GM19351 (cell line): ENCODE measurements around the gene TADA3.
"Not testable (repeated sequence)": the region's sequence is repeated elsewhere in the genome, so short reads cannot be mapped to it uniquely, and the experiment has no call there.

ENCODE experiments used
- ATAC-seq: cut with Tn5 transposase; IDR thresholded peaks from one replicate; pipeline ENCODE4 v1.9.1; 2021; ENCODE audit warnings: mild to moderate bottlenecking, moderate library complexity; ENCODE audit not compliant: unreplicated experiment

TADA3 gene

DNA sequence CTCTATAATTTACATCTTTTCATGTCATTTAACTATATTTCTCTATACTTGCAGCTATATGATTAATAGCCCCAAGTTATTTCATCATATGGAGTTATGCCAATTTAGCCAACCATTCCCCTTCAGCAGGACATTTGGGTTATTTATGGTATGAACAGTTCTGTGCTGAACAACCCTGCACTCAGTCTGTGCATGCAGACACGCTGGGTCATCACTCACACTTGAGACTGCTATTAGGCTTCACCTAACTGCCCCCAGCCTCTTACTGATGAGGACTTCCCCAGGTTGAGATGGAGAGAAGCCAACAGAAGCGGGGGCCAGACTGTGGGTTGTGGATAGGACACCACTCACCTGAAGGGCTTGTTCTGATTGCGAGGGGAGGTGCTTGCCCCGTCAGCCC lies 7.3 kb downstream of the TADA3 start:
- no peak for ATAC-seq

DNA sequence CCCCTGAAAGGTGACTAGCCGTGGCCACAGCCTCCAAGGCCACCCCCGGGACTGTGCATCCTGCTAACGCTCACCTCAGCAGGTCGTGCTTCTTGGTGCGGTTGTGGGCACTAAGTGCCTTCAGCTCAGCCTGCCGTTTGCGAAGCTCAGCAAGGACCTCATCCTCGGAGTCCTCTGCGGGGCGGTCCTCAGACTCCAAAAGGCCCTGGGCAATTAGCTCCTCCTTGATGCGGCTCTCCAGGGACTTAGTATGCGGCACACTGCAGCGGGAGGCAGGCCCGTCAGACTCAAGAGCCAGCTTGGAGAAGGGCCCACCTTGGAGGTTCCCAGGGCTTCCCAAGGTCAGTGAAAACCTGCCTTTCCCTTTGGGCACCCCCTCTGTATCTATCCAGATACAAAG lies 8.3 kb downstream of the TADA3 start:
- ATAC-seq = no peak

DNA sequence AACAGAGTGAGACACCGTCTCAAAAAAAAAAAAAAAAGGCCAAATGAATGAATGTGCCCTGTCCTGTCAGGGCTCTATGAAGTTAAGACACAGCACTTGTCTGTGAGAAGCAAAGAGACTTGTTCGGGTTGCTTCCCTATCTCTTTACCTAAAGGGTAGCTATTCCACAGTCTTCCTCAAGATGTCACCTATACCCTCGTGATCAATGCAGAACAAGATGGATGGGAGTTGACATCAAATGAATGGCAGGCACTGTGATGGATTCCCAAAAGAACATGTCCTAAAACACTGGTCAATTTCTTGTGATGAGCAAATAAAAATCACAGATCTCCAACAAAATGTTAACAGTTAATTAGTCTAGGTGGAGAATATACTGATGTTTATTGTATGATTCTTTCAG lies 9.5 kb downstream of the TADA3 start:
- no peak for ATAC-seq

DNA sequence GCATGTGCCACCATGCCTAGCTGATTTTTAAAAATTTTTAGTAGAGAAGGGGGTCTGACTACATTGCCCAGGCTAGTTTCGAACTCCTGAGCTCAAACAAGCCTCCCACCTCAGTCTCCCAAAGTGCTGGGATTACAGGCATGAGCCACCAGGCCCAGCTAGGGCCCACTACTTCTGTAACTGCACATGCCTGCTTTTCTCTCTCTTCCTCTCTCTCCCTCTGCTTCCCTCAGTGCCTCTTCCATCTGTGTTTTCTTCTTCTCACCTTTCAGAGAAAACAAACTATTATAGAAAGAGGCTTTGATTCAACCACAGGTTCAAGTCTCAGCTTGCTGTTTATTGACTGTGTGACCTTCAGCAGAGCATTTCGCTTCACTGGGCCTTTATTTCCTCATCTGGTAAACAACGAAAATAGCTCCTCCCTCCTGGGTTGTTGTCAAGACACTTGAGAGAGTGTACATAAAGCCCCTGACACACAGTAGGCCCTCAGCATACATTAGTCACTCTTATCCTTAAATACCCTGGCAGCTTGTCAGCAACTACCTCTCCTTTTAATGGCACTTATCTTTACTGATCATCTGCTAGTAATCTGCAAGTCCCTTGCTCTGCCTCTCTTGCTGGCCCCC lies 10.2 kb downstream of the TADA3 start:
- no peak for ATAC-seq

DNA sequence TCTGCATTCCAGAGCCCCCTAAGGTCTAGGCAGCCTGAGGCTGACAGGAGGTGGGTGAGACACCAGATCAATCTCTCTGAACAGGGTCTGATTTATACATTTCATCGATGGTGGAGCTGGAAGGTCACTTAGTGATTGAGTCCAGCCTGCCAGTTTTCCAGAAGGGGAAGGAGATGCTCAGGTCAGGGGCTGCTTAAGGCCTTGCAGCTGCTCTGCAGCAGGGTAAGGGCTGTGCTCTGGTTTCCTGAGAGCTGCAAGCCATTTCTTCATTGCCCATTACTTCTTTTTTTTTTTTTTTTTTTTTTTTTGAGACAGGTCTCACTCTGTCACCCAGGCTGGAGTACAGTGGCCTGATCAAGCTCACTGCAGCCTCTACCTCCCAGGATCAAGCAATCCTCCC lies 10.7 kb downstream of the TADA3 start:
- ATAC-seq = no peak

DNA sequence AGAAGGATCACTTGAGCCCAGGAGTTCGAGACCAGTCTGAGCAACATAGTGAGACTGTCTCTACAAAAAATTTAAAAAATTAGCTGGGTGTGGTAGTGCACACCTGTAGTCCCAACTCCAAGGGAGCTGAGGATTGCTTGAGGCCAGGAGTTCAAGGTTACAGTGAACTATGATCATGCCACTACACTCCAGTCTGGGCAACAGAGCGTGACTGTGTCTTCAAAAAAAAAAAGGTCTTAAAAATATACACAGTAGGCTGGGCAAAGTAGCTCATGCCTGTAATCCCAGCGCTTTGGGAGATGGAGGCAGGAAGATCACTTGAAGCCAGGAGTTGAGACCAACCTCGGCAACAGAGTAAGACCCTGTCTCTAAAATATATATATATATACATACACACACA lies 11.4 kb downstream of the TADA3 start:
- no peak for ATAC-seq

DNA sequence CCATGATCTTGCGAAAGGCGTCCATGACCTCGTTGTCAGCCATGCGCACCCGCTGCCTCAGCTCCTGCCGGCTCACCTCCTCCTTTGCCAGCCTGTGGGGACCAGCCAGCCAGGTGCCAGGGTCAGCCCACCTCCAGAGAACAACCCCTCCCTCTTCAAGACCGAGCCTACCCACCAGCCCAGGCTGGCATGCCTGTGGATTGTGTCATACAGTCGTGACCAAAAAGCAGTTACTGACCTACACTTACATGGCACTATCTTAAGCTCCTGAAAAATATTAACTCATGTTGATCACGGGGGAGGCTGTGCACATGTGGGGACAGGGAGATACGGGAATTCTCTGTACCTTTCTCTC lies 11.8 kb downstream of the TADA3 start:
- ATAC-seq = peak; percentile 1

DNA sequence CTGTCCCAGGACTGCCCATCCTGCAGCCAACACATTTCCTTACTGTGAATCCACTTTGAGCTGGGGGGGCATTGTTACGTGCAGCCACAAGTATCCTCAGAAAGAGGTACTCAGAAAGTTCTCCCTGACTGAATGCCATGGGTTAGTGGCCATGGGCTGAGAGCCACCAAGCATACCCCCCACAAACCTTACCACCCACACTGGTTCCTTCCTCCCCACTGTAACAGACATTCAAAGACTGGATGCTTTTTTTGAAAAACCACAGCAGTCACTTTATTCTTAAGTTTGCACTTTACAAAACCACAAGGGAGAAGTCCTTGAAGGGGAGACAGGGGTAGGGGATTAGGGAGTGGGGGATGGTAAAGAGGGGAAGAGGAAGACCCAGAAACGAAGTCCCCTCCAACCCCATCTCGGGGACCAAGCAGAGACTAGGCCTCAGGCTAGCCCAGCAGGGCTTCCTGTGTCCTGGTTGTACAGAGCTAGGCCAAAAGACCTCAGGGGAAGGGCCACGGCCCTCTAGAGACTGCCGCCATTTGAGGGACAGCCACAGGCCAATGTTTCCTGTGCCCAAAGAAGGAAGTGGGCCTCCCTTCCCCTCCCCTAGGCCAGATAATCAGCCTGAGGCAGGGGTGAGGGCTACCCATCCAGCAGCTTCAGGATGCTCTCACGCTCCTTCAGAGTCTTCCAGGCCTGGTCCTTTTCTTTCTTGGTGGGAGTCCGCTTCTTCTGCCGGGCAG lies 12.4 kb downstream of the TADA3 start:
- peak; percentile 69 for ATAC-seq

DNA sequence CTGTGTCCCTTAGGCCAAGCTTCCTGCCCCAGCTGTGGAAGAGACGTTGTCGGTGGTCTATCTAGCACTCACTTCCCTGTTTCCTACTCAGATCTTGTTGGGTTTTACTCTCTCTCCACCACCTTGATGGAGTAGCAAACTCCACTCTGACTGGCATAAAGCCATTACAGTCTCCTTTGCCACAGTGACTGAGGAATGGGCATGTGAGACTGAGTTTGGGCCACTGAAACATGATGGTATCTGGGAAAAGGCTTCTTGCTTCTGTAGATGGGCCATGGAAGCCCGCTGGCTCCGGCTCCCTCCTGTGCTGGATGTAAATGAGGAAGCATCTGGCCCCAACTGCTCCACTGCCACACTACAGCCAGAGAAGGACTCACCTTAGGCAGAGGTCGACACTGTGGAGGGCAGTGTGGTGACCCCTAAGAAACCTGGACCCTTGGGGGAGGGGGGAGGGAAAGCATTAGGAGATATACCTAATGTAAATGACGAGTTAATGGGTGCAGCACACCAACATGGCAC lies 13.1 kb downstream of the TADA3 start:
- ATAC-seq = no peak

DNA sequence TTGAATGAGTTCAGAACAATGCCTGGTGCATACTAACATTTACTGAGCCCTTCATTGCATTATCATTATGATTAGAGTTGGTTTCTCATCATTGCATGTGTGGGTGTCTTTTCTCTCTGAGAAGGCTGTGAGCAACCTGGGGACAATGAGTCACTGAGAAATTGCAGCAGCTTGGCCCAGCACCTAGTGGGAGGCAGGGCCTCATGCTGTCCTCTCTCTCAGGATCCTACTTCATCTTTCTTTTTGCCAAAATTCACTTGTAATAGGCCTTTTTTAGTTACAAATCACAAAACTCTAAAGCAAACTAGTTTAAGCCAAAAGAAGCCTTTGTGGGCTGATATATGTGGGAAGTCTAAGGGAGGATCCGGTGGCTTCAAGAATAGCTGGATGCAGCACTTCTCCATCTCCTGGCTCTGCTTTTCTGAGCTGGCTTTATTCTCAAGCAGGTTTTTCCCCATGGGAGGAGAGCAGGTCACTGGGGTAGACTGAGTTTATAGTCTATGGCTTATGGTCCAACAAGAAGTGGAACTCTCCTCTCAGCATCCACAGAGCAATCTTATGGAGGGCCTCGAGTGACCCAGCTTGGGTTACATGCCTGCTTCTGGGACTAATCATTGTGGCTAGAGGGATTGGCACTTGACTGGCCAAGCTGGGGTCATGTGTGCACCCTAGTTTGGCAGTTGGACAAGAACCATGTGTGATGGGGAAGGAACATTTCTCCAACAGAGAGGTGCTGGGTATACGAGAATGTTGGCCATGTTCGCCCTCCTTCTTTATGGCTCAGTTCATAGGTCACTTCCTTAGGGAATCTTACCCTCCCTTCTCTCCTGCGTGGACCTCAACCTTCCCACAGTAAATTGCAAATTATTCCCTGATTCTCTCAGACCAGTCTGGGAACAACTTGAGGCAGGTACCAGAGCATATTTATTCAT lies 13.9 kb downstream of the TADA3 start:
- no peak for ATAC-seq

DNA sequence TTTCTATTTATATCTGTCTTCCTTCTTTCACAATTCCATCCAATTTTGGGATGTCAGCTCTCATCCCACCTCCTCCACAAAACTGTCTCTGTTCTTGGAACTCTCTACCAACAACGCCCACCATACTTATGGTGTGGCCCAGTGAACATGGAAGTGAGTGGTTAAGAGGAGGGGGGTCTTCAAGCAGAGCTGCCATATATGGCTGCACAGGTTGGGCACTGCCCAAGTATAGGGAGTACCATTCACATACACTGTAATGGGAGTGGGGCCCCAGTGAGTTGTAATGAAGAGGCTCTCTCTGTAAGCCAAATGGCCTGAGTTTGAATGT lies 14.6 kb downstream of the TADA3 start:
- no peak for ATAC-seq

DNA sequence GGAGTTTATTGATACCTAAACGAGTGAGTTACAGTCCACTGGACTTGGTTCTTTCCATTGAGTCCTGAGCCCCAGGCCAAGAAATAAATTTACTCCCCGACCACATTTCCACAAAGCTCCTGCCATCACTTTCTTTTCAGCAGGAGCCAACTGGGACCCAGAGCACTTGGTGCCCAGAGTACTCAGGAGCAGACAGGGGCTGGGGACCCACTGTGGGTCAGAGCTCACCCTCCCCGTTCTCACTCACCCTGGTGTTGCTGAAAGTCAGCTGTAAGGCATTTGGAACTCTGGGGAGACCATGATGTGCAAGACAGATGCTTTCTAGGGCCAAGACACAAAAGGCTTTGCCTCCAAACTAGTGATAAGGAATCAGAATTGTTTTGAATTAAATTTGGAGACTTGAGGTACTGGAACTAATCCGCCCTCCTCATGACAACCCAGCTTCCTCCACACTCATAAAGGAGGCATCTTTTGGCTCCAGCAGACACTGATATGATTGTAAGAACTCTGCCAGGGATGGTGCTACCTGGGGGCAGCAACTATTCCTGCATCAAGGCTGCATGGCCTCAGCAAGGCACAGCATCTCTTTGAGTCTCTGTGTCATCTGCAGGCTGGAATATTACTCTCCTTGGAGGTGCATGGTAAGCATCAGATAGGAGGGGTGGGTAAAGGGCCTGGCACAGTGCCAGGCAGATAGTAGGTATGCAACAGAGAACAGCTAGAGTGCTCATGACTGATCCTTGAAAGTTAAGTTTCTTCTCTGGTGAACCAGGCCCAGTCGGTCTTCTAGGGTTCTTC lies 15.2 kb downstream of the TADA3 start:
- ATAC-seq = no peak

DNA sequence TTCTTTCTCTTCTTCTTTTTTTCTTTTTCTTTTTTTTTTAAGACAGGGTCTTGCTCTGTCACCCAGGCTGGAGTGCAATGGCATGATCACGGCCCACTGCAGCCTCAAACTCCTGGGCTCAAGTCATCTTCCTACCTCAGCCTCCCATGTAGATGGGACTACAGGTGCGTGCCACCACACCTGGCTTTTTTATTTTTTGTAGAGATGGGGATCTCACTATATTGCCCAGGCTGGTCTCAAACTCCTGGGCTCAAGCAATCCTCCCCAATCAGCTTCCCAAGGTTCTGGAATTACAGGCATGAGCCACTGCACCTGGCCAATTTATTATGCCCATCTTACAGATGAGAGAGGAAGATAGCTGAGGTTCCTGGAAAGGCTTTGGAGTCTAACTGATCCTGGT lies 21.3 kb downstream of the TADA3 start:
- not testable (repeated sequence) for ATAC-seq

DNA sequence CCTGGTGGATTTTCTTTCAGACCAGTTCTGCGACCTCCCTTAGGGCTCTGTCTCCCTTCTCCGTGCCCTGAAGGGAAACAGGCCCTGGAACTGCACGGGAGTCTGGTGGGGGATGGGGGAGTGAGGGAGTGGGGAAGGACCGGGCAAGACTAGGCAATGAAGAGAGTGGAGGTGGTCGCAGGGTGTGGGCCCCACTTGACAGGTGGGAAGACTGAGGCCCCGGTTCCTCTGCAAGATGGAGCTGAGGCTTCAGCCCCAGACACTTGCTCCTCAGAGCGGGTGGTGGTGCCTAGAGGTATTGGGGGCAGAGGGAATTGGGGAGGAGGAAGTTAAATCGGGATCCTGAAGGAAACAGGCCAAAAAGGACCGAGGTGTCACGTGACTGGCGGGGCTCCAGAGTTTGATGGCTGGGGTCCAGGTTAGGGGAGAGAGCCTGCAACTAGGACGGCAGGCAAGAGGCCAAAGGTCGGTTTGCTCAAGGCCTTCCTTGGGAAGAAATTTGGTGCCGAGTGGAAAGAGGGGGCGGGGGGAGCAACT lies 21.9 kb downstream of the TADA3 start:
- no peak for ATAC-seq

DNA sequence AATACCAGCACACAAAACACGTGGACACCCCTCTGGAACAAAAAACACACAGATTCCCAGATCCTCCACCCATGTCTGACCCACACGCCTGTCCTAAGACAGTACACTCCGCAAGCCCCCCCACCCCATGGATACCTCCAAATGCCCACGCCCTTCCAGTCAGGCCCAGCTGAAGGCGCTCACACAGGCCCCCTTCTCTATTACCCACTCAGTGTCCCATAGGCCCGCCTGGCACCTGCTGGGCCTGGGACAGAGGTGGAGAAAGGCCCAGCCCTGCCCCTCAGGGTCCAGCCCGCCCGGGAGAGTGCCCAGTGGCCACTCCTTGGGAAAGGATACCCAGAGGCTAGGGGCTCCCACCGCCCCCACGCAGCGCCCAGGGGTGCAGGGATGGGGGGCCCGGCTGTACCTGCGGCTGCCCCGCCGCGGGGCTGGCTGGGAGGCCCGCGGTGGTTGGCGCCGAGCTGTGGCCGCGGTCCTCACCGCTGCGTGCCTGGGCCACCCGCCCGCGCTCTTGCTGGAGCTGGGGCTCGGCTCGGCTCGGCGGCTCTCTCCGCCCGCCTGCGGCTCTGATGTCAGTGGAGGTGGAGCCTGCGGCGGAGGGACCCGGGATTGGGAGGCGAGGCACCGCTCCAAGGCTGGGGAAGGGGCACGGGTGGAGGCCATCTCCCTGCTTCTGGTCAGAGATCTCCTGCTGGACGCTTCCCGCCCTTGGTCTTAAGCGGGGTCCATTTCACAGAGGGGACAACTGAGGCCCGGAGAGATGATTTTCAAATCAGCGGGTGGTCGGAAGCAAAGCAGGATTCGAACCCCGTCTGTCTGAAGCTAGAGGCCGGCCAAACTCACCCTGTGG lies 22.6 kb downstream of the TADA3 start, which contains the start of gene CAMK1:
Gene CAMK1, minus strand, starts transcription at position 522 of the 850 bp plus-strand sequence. CDS start 2,198 bp downstream, outside the sequence.
- peak; percentile 60 for ATAC-seq

DNA sequence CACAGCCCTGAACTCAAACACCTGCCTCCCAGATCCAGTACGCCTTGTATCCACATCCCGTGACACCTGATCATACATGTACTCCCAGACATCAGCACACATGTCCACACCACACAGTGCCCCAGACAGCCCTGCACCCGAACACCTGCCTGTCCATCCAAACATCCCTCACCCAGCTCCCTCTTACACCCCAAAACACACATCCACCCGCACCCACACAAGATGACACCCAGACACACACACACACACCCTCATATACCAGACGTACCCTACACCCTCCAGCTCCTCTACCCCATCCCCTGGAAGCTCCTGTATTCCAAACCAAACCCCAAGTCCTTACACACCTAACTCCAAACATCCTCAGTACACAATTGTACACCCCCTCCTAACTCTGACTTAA lies 23.3 kb downstream of the TADA3 start:
- no peak for ATAC-seq

DNA sequence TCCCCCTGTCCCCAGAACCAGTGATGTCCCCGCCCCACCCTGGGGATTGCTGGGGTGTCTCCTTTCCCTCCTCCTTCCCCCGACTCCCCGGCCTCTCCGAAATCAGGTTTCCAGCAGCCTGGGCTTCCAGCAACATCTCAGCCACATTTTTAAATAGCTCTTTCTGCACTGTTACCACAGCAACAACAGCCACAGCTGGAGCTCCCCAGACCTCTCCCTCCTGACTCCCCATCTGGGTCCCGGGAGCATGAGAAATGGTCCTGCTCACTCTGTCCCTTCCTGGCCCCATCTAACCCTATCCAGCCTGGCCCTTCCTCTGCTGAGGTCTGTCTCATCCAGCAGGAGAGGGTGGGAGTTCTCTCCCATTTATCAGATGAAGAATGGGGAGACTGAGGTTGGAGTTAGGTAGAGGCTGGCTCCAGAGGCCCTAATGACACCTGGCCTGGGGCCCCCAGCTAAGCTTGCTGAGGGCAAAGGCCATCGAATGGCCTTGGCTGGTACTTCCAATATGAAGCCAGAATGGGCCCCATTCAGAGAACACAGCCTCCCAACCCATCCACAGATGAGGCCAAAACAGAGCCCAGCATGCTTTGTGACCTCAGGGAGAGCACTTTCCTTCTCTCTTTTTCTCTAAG lies 24.0 kb downstream of the TADA3 start:
- no peak for ATAC-seq

DNA sequence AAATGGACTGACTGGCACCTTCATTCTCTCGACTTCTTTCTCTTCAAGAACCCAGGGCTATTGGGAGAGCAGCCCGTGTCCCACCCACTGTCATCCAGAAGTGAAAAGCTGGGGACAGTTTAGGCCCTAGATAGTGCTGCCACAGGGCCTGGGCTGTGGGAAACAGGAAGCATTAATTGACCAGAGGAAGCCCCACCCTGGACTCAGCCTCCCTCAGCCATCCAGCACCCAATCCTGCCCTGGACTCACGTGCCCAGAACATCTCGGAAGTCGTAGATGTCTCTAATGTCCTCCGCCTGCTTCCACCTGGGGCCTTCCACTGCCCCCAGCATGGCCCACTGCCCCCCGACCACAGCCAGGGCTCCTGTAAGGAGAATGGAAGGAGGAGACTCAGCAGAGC lies 24.9 kb downstream of the TADA3 start:
- no peak for ATAC-seq

DNA sequence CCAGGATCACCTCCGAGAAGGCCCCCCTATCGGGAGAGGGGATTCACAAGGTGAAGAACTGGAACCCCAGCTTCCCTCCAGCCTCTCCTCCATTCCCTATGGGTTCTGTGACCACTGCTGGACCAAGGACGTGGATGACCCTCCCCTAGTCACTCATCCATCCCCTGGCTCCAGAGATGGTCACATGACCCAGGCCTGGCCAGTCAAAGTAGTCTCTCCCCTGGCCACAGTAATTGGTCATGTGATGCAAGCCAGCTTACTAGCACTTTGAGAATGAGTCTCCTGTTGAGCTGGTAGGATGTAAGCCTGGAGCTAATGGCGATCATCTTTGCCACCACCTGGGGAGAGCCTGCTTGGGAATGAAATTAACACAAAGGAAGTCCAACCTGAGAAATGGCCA lies 26.4 kb downstream of the TADA3 start:
- no peak for ATAC-seq
